HG03439 (cell line): Measurements from ENCODE around the gene PRR36.
A peak's percentile ranks its signal among the peaks of the same experiment; 100 is the strongest.

ENCODE experiments used
- ATAC-seq: cut with Tn5 transposase; IDR thresholded peaks from one replicate; pipeline ENCODE4 v1.9.1; 2021; ENCODE audit warnings: mild to moderate bottlenecking, moderate library complexity; ENCODE audit not compliant: unreplicated experiment

The PRR36 gene

DNA sequence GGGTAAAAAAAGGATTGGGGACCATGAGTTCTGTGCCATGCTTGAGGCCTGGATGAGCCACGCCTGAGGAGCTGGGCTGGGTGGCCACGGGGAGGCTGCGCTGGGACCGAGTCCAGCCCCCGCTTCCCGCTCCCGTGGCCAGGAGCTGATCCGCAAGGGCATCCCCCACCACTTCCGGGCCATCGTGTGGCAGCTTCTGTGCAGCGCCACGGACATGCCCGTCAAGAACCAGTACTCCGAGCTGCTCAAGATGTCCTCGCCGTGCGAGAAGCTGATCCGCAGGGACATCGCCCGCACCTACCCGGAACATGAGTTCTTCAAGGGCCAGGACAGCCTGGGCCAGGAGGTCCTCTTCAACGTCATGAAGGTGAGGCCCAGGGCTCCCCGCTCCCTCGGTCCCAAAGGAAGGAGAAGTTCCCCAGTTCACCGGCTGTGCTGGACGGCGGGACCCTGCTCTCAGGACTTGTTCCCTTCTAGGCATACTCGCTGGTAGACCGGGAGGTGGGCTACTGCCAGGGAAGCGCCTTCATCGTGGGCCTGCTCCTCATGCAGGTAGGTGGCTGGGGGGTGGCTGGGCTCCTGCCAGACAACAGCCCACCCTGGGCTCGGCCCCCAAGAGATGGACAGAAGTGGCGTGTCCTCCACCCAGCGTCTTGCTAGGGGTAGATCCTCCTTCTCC, 25.3 kb downstream of the PRR36 start:
- ATAC-seq = no peak

DNA sequence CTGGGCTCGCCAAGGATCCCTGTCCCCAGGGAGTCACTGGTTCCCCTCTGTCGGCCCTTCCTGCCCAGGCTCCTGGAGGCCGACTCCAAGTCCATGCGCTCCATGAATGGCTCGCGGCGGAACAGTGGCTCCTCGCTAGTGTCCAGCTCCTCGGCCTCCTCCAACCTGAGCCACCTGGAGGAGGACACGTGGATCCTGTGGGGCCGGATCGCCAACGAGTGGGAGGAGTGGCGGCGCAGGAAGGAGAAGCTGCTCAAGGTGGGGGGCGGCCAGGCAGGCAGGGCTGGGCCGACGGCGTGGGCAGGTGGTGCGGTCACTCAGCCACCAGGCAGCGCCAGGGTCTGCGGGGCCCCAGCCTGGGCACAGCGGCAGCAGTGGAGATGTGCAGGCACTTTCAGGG, 26.5 kb downstream of the PRR36 start:
- no peak for ATAC-seq

DNA sequence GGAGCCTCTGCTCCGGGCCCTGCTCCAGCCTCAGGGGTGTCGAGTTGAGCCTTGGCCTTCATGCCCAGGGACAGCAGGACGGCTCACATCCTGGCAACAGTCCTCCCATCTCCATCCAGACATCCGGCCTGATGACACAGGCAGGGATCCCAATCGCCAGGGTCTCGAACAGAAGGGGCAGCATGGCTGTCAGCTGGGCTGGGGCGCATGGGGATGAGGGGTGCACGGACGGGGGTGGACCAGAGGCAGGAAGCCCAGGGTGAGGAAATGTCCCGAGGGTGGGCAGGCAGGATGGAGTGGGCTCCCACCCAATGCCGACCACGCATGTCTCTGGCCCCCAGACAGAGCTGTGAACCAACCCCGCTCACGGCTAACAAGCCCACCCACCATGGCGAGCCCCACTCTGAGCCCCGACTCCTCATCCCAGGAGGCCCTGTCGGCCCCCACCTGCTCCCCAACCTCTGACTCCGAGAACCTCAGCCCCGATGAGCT, 28.0 kb downstream of the PRR36 start:
- ATAC-seq = no peak

DNA sequence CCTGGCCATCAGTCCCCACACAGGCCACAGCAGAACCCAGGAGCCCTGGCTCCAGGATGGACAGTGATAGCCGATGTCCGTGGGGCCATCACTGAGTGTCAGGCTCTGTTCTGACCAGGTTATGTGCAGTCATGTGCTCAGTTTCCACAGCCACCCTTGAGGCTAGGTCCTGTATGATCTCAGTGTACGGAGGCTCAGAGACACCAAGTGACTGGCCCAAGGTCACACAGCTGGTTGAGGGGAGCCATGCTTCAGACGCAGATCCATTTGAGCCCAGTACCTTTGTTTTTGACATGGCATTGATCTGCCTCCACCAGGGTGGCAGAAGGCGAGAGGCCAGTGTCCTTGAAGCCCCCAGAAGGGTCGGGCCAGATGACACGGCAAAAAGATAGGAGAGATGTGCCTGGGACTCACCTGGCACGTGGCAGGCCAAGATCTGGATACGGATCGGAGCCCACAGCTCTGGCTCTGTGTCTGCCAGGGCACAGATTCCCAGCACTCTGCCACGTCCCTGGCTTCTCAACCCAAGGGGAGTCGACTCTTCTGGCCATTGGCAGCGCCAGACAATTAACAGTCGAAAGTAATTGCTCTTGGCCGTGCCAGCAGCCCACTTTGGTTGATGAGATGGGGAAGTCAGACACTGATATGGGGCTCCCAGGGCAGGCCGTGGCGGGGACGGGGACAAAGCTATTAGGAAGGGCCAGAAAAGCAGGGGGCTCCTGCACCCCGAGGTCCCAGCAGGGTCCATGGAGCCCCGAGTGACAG, 28.6 kb downstream of the PRR36 start:
- no peak for ATAC-seq

DNA sequence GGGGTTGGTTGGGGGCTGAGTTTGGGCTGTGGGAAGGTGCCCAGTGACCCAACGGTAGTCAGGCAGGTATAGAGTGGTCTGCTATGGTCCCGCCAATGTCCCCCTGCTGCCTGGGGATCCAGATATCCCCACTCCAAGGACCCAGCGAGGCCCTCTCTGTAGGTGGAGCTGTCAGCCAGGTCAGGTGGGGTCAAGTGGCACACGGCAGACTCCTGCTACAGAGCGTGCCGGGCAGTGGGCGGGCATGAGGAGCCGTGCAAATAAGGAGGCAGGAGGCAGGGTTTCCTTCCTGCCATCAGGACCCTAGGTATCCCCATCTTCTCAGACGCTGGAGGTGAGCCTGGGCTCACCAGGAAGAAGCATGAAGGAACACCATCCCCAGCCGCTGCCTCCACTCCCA, 29.2 kb downstream of the PRR36 start:
- no peak for ATAC-seq

DNA sequence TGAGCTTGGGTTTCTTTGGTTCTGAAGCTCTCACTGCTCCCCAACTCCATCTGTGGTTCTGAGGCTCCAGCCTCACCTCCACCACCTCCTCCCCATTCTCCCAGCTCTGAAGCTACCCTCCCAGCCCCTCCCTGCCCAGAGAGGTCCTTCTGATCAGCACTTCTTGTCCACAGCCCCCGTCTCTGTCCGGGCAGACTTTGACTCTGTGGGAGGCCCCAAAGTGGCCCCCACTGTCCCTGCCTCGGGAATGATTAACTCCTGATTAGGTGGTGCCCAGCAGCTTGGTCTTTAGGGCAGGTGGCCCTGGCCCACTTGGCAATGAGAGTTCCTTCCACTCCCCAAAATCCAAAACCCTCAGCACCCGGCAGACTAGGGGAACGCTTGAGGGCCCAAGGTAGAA, 29.8 kb downstream of the PRR36 start:
- no peak for ATAC-seq

DNA sequence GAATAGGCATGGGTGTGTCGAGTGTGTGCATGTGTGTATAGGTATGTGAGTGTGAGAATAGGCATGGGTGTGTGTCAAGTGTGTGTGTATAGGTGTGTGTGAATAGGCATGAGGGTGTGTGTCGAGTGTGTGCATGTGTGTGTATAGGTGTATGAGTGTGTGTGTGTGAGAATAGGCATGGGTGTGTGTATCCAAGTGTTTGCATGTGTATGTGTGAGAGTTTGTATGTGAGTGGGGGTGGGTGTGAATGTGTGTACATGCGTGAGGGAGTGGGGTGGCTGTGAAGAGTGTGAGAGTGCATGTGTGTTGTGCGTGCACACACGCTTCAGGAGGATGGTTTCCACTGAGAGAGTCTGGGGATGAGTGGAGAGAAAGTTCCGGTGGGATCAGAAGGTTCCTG, 30.7 kb downstream of the PRR36 start:
- no peak for ATAC-seq

DNA sequence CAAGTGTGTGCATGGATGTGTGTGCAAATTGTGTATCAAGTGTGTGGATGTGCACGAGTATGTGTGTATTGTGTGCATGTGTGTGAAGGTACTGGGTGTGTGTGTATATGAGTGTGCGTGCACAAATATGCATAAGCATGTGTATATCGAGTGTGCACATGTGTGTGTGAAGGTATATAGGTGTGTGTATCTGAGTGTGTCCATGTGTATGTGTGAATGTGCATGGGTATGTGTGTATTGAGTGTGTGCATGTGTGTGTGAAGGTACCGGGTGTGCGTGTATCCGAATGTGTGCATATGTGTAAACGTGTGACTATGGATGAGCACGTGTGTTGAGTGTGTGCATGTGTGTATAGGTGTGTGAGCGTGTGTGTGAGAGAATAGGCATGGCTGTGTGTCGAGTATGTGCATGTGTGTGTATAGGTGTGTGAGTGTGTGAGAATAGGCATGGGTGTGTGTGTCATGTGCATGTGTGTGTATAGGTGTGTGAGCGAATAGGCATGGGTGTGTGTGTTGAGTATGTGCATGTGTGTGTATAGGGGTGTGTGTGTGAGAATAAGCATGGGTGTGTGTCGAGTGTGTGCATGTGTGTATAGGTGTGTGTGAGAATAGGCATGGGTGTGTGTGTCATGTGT, 31.4 kb downstream of the PRR36 start:
- no peak for ATAC-seq

DNA sequence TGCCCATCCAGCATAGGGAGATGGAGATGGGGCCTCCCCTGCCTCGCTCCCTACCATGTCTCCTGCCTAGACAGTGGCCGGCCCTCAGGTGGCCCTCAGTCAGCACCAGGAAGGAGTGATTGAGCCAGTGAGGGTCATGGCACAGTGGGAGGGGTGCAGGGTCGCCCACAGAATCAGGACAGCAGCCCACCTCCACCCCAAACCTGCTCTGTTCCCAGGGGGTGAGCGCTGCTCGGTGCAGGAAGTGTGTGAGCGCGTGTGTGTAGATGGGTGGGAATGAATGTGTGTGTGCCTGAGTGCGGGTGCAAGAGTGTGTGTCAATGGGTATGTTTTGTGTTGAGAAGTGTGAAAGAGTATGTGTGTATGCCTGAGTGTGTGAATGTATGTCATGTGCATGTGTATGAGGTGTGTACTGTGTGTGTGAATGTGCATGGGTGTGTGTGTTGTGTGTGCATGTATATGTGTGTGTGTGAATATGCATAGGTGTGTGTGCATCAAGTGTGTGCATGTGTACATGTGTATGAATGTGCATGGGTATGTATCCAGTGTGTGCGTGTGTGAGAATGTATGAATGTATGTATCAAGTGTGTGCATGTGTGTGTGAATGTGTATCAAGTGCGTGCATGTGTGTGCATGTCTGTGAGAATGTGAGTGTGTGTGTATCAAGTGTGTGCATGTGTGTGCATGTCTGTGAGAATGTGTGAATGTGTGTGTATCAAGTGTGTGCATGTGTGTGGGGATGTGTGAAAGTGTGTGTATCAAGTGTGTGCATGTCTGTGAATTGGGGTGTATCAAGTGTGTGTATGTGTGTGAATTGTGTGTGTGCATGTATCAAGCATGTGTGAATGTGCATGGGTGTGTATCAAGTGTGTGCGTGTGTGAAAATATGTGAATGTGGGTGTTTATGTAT, 32.2 kb downstream of the PRR36 start:
- no peak for ATAC-seq

DNA sequence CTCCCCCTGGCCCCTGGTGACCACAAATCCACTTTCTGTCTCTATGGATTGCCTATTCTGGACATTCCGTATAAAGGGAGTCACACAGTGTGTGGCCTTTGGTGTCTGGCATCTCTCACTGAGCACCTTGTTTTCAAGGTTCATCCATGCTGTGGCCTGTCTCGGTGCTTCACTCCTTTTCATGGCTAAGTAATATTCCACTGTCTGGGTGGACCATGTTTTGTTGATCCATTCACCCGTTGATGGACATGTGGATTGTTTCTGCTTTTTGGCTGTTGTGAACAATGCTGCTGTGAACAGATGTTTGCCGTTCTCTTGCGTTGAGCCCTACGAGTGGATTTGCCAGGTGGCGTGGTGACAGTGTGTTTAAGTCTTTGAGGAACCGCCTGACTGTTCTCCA, 33.6 kb downstream of the PRR36 start:
- no peak for ATAC-seq

DNA sequence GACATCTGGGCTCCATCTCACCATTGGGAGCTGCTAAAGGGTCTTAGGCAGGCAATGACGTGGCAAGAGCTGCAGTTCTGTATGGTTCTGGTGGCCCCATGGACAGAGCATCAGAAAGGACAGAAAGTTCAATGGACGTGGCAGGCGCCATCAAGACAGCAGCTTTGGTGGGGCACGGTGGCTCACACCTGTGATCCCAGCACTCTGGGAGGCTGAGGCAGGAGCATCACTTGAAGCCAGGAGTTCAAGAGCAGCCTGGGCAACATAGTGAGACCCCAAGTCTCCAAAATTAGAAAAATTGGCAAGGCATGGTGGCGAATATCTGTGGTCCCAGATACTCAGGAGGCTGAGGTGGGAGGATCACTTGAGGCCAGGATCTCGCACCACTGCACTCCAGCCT, 34.7 kb downstream of the PRR36 start:
- no peak for ATAC-seq

DNA sequence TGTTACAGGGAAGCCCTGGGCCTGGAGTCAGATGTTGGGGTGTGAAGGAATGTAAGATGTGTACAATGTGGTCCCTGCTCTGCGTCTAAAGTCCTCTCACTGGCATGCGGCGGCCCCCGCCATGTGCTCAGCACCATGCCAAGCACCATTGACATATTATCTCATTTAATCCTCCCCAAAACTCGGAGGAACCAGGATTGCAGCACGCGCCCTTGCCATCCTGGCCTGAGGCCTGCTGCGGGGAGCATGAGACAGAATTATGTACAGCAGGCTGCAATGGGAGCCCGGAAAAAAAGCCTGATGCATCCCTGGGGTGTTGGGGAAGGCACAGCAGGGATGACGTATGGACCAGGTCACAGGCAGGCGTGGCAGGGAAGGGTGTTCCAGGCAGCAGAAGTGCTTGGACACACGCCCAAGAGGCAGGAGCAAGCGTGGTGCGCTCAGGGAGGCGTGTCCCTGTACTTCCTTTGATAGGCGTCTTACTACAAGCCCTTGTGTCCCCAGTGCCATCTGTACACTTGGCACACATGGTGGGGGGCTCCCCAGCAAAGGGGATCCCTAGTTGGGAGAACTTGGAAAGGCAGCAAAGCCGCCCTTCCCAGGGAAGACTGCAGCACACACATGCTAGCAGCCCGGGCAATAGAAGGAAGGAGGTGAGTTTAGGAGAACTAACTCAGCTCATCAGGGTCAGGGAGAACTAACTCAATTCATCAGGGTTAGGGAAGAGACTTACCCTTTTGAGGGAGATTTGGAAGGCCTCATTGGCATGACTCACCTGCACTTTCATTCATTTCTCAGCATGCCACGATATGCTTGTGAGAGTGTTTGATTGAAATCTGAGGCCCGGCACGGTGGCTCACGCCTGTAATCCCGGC, 40.7 kb downstream of the PRR36 start:
- no peak for ATAC-seq

DNA sequence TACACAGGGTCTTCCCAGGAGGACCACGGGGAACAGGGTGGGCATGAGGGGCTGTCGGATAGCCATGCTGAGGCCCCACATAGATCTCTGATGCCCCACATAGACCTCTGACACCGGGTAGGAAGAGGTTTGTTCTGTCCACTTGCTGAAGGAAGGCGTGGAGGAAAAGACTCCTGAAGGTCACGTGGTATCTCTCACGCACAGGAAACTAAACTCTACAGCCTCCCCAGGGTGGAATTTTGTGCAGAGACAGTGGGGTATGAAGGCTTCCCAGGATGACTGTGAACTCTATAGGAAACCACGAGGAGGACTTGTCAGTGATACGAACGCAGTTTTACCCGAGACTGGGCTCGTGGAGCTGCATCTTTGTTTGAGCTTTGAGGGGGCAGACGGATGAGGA, 41.4 kb downstream of the PRR36 start:
- ATAC-seq = no peak

DNA sequence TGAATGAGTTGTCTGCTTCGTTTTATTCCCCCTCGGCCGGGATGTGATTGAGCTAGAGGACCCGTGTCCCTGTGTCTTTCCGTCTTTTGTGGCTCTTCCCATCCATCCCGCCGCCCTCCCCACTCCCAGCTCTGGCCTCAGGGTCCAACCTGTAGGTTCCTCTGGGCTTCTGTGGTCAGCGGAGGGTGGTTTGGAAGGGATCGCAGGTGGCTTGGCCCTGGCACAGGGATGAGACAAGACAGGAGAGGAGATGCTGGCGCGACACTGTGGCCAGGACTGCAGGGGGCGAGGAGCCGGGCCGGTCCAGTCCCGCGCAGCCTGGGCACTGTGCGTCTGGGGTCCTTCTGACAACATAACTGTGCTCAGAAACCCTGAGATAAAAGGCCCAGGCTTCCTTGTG, 42.2 kb downstream of the PRR36 start:
- no peak for ATAC-seq

DNA sequence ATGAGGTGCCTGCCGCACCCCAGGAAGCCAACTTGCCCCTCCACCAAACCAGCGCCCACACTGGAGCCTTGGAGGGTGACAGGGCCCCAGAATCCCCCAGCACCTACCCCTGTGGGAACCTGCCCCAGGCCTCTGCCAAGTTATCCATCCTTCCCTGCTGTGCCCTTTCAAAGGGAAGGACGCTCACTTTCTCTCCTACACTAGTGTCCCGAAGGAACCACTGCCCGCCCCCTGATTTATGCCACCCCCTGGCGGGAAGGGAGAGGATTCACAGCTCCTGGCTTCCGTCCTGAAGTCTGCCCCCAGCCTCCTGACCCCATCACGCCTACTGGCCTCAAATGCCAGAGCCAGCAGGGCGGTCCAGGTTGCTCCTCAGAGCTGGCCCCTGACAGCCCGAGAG, 42.7 kb downstream of the PRR36 start:
- no peak for ATAC-seq

DNA sequence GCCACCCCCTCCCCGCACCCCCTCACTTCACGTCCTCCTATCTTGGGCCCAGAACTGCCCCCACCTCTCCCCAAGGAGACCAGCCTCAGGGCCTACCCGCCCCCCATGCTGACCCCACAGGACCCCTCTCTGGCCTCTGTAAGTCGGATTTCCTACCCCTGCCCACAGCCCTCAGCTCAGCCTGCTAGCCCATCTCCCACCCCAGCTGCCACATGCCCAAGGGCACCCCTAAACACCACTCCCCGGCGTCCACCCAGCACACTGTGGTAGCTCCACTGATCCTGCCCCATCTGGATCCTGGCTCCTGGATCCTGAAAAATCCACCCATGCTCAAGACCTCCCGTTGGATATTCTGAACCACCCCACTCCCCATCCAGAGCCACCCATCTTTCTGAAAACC, 43.4 kb downstream of the PRR36 start:
- no peak for ATAC-seq

DNA sequence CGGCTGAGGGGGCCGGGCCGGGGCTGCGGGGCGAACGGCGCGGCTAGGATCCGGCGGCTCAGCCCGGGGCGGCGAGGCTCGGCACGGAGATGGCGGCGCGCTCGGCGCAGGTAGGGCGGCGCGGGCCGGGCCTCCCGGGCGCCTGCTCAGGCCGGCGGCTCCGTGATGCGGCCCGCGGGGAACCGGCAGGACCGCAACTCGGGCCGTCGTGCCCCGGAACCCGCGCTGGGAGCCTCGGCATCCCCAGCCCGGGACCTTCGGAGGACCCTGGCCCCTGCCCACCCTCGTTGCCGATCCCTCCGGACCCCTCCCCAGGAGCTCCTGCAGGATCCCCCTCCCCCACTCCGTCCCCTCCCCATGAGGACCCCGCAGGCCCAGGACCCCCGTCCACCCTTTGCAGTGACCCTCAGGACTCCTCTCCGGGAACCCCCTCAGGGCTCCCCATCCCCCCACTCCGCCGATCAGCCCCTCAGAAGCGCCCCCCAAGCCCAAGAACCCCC, 43.9 kb downstream of the PRR36 start:
- no peak for ATAC-seq

DNA sequence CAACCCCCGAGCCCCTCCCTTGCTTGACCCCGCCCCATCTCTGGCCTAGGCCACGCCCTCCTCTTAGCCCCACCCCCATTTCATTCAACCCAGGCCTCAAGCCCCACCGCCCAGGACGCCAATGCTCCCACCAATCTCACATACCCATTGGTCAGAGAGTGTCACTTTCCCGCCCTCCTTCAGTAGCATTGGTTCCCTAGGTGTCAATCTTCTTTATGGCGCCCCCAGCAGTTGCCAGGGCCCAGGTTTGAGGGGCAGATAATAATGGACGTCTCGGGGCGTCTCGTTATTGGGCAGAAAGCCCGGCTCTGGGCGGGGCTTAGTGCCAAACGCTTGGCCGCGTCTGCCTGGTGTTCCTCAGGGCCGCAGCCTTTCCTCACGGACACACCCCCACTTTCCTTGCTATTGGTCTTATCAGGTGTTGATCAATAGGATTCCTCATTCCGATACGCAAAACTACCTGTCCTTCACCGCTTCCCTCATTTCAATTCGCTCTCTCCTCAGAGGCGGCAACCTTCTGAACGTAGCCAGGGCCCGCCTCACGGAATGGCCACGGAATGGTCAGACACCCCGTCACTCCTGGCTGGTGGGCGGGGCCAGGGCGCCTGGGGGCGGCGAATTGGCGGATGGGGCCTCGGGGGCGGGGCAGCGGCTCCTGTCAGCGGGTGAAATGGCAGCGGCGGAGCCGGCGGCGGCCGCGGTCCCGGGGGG, 44.5 kb downstream of the PRR36 start, which contains the start of gene EVI5L:
EVI5L (plus strand) TSS at position 658 of the 711 bp plus-strand sequence. CDS start 16,325 bp downstream, outside the sequence.
- peak; percentile 89 for ATAC-seq

DNA sequence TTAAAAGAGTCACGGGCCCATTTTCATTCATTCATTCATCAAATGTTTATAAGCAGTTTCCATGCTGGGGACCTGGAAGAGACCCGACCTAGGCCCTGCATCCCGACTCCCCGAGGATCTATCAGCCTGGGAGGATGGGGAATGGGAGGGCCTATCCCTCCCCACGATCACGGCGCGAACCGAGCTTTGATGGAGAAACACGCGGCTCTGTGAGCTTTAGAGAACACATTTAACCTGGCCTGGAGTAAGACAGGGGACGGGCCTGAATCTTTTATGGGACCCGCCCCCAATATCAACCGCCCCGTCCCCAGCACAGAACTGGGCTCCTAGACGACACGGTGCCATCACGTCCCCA, 45.0 kb downstream of the PRR36 start:
- no peak for ATAC-seq
